PFSK-1 (cell line): ENCODE results near the gene RNF169.

Experiments used
- FOXP2 ChIP-seq: optimal IDR thresholded peaks from 2 replicates; pipeline ENCODE3; 2011; ENCODE audit warnings: borderline replicate concordance, control low read depth, inconsistent platforms; ENCODE audit not compliant: insufficient read depth; ENCODE audit errors: extremely low read length, extremely low read depth
- POLR2AphosphoS5 ChIP-seq: IDR thresholded peaks from 2 replicates; pipeline ENCODE4 v1.6.1; 2012; ENCODE audit warnings: low read depth, mild to moderate bottlenecking, control low read depth, low read length, moderate library complexity
- SIN3A ChIP-seq: IDR thresholded peaks from 2 replicates; pipeline ENCODE4 v1.6.1; 2012; ENCODE audit warnings: mild to moderate bottlenecking, low read length, moderate library complexity, borderline replicate concordance; ENCODE audit not compliant: insufficient read depth
- TAF1 ChIP-seq: IDR thresholded peaks from 2 replicates; pipeline ENCODE4 v1.6.1; 2012; ENCODE audit warnings: low read length, control low read depth, borderline replicate concordance; ENCODE audit not compliant: insufficient read depth
- TF ChIP-seq, protein P1 (sequence below), 2 experiments: IDR thresholded peaks; 2 replicates each; pipeline versions ENCODE4 v1.6.1 to v1.8.0; 2011 to 2012; ENCODE audit warnings: low read depth in 2 of 2, low read length in 2 of 2, control low read depth in 1 of 2, inconsistent platforms in 1 of 2, mild to moderate bottlenecking in 1 of 2, moderate library complexity in 1 of 2; ENCODE audit not compliant: insufficient read depth in 1 of 2

Gene RNF169

DNA sequence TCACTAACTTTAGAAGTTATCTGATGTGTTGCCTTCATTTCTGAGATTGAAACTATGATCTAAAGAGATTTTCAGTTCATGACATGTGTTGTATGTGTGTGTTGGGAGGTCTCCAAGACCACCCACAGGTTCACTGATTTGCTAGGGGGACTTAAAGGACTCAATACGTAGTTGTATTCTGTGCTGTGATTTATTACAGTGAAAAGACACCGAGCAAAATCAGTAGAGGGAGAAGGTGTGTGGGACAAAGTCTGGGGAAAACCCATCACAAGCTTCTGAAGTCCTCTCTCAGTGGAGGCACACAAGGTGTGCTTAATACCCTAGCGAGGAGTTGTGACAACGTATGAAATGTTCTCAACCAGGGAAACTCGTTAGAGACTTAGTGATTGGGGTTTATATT is 35.6 kb downstream of the RNF169 start:
- TF ChIP-seq TAF1 = no peak
- TF ChIP-seq, protein P1, sequence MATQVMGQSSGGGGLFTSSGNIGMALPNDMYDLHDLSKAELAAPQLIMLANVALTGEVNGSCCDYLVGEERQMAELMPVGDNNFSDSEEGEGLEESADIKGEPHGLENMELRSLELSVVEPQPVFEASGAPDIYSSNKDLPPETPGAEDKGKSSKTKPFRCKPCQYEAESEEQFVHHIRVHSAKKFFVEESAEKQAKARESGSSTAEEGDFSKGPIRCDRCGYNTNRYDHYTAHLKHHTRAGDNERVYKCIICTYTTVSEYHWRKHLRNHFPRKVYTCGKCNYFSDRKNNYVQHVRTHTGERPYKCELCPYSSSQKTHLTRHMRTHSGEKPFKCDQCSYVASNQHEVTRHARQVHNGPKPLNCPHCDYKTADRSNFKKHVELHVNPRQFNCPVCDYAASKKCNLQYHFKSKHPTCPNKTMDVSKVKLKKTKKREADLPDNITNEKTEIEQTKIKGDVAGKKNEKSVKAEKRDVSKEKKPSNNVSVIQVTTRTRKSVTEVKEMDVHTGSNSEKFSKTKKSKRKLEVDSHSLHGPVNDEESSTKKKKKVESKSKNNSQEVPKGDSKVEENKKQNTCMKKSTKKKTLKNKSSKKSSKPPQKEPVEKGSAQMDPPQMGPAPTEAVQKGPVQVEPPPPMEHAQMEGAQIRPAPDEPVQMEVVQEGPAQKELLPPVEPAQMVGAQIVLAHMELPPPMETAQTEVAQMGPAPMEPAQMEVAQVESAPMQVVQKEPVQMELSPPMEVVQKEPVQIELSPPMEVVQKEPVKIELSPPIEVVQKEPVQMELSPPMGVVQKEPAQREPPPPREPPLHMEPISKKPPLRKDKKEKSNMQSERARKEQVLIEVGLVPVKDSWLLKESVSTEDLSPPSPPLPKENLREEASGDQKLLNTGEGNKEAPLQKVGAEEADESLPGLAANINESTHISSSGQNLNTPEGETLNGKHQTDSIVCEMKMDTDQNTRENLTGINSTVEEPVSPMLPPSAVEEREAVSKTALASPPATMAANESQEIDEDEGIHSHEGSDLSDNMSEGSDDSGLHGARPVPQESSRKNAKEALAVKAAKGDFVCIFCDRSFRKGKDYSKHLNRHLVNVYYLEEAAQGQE (IDR thresholded peaks at IDR 0.05; ENCODE audit: insufficient read depth in 1 of 2, low read depth in 2 of 2, low read length in 2 of 2) = no peak
- TF ChIP-seq SIN3A = no peak
- no peak for TF ChIP-seq POLR2AphosphoS5
- no peak for TF ChIP-seq FOXP2

DNA sequence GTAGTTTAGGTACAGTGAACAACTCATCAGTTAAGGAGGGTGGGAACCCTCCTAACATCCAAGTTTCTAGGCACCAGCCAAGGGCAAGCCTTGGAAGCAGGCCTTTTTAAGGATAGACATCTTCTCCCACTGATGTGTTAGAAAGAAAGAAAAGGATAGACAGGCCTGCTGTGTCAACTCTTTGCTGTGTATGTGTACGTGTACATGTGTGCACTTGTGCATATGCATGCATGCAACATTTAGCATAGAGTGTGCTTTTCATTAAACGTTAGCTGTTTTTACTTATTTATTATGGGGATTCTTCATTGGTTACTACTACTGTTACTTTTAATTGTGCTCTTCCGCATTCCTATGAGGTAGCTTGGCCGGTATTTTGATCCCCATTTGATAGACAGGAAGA is 36.1 kb downstream of the RNF169 start:
- TF ChIP-seq, protein P1 (IDR thresholded peaks at IDR 0.05; ENCODE audit: insufficient read depth in 1 of 2, low read depth in 2 of 2, low read length in 2 of 2) = no peak
- no peak for TF ChIP-seq FOXP2
- TF ChIP-seq TAF1 = no peak
- no peak for TF ChIP-seq POLR2AphosphoS5
- TF ChIP-seq SIN3A = no peak

DNA sequence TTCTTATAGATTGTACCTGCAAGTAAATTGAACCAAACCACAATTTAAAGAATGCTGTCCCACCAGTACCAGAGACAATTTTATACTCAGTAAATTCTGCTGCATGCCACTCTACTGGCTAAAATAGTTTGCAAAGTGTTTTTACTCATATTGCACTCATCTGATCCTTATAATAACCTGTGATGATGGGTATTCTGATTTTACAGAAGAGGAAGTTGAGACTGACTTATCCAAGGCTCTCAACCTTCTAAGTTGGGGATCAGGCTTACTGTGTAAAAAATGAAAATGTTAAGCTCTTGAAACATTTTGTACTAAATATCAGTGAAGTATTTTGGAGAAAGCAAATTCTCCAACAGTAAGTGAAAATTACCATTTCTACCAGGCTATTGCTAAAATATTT is 37.9 kb downstream of the RNF169 start:
- TF ChIP-seq FOXP2 (no peak), POLR2AphosphoS5 (no peak), SIN3A (no peak), TAF1 (no peak)

DNA sequence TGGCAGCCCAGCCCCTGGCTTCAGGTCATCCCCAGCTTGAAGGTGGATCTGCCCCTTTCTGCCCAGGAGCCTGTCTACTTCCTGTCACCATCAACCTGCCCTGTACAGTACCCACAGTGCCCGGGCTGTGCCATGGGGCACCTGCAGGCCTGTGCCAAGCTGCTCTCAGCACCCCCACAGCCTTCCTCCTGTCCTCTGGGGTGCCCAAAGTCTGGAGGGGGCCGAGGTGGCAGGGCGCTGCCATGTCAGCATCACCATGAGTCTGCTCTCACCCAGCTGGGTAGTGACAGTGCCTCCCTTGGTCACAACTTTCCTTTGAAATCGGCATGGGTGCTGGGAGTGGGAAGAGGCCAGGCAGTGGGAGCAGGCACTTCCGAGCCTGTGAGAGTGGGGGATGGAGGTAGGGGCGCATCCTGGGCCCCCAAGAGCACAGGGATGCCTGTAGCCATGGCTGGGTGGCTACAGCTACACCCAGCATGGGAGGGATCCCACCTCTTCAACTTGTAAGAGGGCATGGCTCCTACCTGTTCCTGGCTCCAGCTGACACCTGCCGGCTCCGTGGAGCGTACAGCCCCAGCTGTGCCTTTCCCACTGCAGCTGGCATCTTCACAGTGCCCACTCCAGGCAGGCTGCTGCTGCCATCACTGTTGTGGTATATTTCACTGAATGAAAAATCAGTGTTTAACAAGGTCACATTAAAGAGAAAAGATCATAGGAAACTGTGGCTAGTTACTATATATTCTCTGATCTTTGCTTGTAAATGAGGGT is 42.9 kb downstream of the RNF169 start:
- TF ChIP-seq, protein P1 (IDR thresholded peaks at IDR 0.05; ENCODE audit: insufficient read depth in 1 of 2, low read depth in 2 of 2, low read length in 2 of 2) = no peak
- TF ChIP-seq FOXP2 (no peak), TAF1 (no peak), SIN3A (no peak), POLR2AphosphoS5 (no peak)

DNA sequence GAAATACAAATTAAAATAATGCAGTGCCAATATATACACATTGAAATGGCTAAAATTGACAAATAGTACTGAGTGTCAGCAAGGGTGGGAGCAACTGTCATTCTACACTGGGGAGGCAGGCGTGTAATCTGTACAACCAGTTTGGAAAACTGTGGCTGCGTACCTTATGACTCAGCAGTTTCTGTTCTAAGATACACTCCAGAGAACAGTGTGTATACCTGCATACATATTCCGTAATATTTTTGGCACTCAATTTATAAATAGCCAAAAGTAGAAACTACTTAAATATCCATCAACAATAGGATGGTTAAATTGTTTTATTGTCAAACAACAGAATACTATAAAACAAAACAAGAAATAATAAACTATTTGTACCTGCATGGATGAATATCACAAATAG is 57.6 kb downstream of the RNF169 start:
- no peak for TF ChIP-seq SIN3A
- TF ChIP-seq, protein P1 (IDR thresholded peaks at IDR 0.05; ENCODE audit: insufficient read depth in 1 of 2, low read depth in 2 of 2, low read length in 2 of 2) = no peak
- TF ChIP-seq TAF1 = no peak
- TF ChIP-seq POLR2AphosphoS5 = no peak
- TF ChIP-seq FOXP2 = no peak
